WTC11 (cell line): ENCODE measurements around the gene L3HYPDH. TPM values are rescaled to one million over a fixed set of nuclear protein-coding genes. Genes with fewer than 3 reads are reported as not detected.

Experiments used
- ATAC-seq: fragments of 200-7000 bp; cut with Tn5 transposase; 2 replicates; pipeline ENCODE4 v1.10.0; 2021; ENCODE audit warnings: mild to moderate bottlenecking, moderate library complexity
- CTCF ChIA-PET: fragments of 300-600 bp; sonication (Branson Sonifier 250); formaldehyde crosslinking; loops from one replicate; lab custom pipeline; 2021; ENCODE audit warnings: antibody characterized with exemption; lab: Charles Lee
- POLR2A ChIA-PET: fragments of 350-600 bp; sonication (Branson Sonifier 250); formaldehyde crosslinking; loops from one replicate; lab custom pipeline; 2021; ENCODE audit warnings: antibody characterized with exemption; lab: Charles Lee
- DNase-seq: peaks from one replicate; pipeline ENCODE4 v3.0.0; 2021; ENCODE audit warnings: low spot score
- H3K27ac Mint-ChIP-seq: 2 replicates; pipeline ENCODE4 v1.8.0; 2021; ENCODE audit warnings: mixed read lengths
- H3K27me3 Mint-ChIP-seq: 2 replicates; pipeline ENCODE4 v1.8.0; 2021; ENCODE audit warnings: low read depth, mild to moderate bottlenecking, moderate library complexity, mixed read lengths
- H3K36me3 Mint-ChIP-seq: 2 replicates; pipeline ENCODE4 v1.8.0; 2021; ENCODE audit warnings: mixed read lengths
- H3K4me1 Mint-ChIP-seq: 2 replicates; pipeline ENCODE4 v1.8.0; 2022; ENCODE audit warnings: mixed read lengths
- H3K4me3 Mint-ChIP-seq: 2 replicates; pipeline ENCODE4 v1.8.0; 2021; ENCODE audit warnings: mild to moderate bottlenecking, moderate library complexity, mixed read lengths
- H3K9me3 Mint-ChIP-seq: 2 replicates; pipeline ENCODE4 v1.8.0; 2021; ENCODE audit warnings: mixed read lengths
- ATF2 ChIP-seq: sonication (generic); formaldehyde crosslinking; IDR thresholded peaks from 2 replicates; pipeline ENCODE4 v1.8.1; 2022; ENCODE audit warnings: low read depth, missing genetic modification reagents, borderline replicate concordance
- E2F5 ChIP-seq: sonication (generic); formaldehyde crosslinking; IDR thresholded peaks from 2 replicates; pipeline ENCODE4 v1.8.1; 2022; ENCODE audit warnings: mild to moderate bottlenecking, moderate library complexity, missing genetic modification reagents
- FOXP1 ChIP-seq: sonication (generic); formaldehyde crosslinking; IDR thresholded peaks from 2 replicates; pipeline ENCODE4 v1.8.0; 2022; ENCODE audit warnings: missing genetic modification reagents, mild to moderate bottlenecking, moderate library complexity, borderline replicate concordance
- NR1H2 ChIP-seq: sonication (generic); formaldehyde crosslinking; IDR thresholded peaks from 2 replicates; pipeline ENCODE4 v1.9.0; 2021; ENCODE audit warnings: mild to moderate bottlenecking, moderate library complexity, missing genetic modification reagents
- PRRX2 ChIP-seq: fragments of 250-450 bp; sonication (Bioruptor Pico); IDR thresholded peaks from 2 replicates; pipeline ENCODE4 v1.8.0; 2021; ENCODE audit warnings: mild to moderate bottlenecking
- SP1 ChIP-seq: sonication (generic); formaldehyde crosslinking; conservative IDR thresholded peaks from 2 replicates; pipeline ENCODE4 v1.8.1; 2022; ENCODE audit warnings: missing genetic modification reagents
- ZNF317 ChIP-seq: sonication (generic); formaldehyde crosslinking; IDR thresholded peaks from 2 replicates; pipeline ENCODE4 v1.8.1; 2023; ENCODE audit warnings: low read depth, mild to moderate bottlenecking, moderate library complexity, missing genetic modification reagents, borderline replicate concordance
- ZNF416 ChIP-seq: fragments of 250-450 bp; sonication (Bioruptor Pico); IDR thresholded peaks from 2 replicates; pipeline ENCODE4 v1.9.0; 2021; ENCODE audit warnings: mild to moderate bottlenecking, inconsistent platforms
- total RNA-seq: library from RNA; stranded (reverse); gene quantifications from 3 replicates; pipeline ENCODE4 v1.2.3, GENCODE V29; 2021
- TF ChIP-seq, protein P1 (sequence below): sonication (generic); formaldehyde crosslinking; IDR thresholded peaks from 2 replicates; pipeline ENCODE4 v1.8.0; 2022; ENCODE audit warnings: mild to moderate bottlenecking, missing genetic modification reagents
- TF ChIP-seq, protein P2 (sequence below): sonication (generic); formaldehyde crosslinking; IDR thresholded peaks from 2 replicates; pipeline ENCODE4 v1.8.1; 2022; ENCODE audit warnings: low read depth, mild to moderate bottlenecking, moderate library complexity, missing genetic modification reagents, borderline replicate concordance
- TF ChIP-seq, protein P3 (sequence below): fragments of 250-450 bp; sonication (Bioruptor Pico); conservative IDR thresholded peaks from 2 replicates; pipeline ENCODE4 v1.9.0; 2021; ENCODE audit warnings: mild to moderate bottlenecking
- TF ChIP-seq, protein P4 (sequence below): sonication (generic); formaldehyde crosslinking; IDR thresholded peaks from 2 replicates; pipeline ENCODE4 v1.8.1; 2023; ENCODE audit warnings: mild to moderate bottlenecking, missing genetic modification reagents, moderate library complexity

The L3HYPDH gene
- total RNA-seq, 1 experiment from 2014 or later, result 17.5 TPM

DNA sequence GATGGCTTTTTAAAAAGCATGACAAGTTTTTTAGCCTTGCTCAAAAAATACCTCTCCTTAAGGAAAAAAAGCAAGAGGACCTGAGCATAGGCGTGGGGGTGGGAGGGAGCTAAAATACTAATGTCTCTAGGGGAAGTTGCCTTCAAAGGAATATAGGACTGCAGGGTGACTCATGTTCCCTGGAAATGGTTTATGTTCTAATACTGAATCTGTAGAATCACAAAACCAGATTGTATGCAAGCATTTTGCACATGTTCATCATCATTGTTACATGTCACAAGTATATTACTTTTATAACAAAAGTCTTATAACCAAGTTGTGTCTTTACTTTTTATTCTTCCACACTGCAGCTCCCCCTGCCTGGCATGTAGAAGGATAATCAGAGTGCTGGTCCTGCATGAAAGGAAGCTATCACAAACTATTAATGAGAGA, 55.6 kb downstream of the L3HYPDH start (continued):
- TF ChIP-seq, protein P1, sequence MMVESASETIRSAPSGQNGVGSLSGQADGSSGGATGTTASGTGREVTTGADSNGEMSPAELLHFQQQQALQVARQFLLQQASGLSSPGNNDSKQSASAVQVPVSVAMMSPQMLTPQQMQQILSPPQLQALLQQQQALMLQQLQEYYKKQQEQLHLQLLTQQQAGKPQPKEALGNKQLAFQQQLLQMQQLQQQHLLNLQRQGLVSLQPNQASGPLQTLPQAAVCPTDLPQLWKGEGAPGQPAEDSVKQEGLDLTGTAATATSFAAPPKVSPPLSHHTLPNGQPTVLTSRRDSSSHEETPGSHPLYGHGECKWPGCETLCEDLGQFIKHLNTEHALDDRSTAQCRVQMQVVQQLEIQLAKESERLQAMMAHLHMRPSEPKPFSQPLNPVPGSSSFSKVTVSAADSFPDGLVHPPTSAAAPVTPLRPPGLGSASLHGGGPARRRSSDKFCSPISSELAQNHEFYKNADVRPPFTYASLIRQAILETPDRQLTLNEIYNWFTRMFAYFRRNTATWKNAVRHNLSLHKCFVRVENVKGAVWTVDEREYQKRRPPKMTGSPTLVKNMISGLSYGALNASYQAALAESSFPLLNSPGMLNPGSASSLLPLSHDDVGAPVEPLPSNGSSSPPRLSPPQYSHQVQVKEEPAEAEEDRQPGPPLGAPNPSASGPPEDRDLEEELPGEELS (CRISPR knock-in tag), result no peak
- TF ChIP-seq ATF2 (CRISPR knock-in tag) (no peak), SP1 (CRISPR knock-in tag) (no peak), E2F5 (CRISPR knock-in tag) (no peak), PRRX2 (CRISPR knock-in tag) (no peak)

DNA sequence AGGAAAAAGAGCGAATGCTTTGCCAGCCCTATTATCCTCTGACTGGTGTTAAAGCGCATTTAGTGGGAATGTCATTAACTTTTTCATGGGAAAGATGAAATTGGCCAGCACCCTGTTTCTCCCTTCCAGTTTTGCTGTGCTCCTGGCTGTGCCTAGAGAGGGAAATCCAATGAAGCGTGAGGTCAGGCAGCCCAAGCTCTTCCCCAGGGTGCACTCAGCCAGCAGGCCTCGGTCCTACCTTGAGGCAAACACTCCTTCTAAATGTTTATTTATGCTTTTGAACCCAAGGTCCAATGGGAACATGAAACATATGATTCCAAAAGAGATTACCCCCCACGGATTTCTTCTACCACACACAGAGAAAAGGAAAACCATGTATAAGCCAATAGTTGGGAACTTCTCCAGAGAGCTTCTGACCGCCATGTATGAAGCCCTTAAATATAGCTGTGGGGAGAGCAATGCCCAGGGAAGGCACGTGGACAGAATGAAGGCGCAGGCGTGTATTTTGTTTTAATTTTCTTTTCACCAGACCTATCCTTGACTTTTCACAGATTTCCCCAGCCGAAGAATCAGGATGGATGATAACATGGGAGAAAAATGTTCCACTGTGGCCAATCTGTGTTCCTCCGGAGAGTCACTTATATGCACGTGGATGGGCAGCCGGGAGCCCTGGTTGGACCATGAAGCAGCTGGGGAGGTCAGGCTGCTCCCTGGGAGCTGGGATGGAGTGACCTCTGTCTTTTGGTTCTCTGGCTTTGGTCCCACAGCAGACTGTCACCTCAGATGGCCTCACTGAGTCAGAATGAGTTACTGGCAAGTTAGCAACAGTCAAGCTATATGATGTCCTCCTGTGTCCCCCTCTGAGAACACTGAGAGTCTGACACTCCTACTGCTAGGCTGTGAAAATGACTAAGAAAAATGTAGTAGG, 56.3 kb downstream of the L3HYPDH start:
- no peaks in the 10 kb centered on the region for H3K36me3 Mint-ChIP-seq
- TF ChIP-seq, protein P2, sequence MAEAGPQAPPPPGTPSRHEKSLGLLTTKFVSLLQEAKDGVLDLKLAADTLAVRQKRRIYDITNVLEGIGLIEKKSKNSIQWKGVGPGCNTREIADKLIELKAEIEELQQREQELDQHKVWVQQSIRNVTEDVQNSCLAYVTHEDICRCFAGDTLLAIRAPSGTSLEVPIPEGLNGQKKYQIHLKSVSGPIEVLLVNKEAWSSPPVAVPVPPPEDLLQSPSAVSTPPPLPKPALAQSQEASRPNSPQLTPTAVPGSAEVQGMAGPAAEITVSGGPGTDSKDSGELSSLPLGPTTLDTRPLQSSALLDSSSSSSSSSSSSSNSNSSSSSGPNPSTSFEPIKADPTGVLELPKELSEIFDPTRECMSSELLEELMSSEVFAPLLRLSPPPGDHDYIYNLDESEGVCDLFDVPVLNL, result no peak
- TF ChIP-seq NR1H2 (CRISPR knock-in tag) (no peak), ZNF317 (CRISPR knock-in tag) (no peak), ZNF416 (CRISPR knock-in tag) (no peak), FOXP1 (CRISPR knock-in tag) (no peak)
- TF ChIP-seq, protein P3, sequence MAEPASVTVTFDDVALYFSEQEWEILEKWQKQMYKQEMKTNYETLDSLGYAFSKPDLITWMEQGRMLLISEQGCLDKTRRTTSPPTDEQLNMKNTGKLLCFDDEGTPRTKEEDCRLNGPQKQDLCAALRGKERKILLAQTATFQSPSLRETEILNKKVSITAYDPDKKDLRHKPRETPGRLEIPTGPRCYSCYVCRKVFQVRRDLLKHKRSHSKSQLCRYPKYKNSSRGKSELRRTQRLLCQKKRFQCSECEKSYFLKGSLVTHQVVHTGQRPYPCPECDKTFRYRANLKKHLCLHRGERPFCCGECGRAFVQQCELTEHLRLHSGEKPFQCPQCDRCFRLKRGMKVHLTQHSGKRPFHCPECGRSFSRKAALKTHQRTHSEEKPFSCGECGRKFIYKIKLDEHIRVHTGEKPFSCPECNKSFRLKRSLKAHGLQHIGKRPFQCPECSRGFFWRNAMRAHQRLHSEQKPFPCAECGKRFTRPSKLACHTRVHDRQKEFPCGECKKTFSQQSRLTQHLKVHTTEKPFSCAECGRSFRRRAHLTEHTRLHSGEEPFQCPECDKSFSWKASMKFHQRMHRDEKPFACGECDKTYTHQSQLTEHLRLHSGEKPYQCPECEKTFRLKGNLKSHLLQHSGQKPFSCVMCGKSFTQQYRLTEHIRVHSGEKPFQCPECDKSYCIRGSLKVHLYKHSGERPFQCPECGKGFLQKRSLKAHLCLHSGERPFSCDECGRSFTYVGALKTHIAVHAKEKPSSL (CRISPR knock-in tag), result no peak
- TF ChIP-seq, protein P4, sequence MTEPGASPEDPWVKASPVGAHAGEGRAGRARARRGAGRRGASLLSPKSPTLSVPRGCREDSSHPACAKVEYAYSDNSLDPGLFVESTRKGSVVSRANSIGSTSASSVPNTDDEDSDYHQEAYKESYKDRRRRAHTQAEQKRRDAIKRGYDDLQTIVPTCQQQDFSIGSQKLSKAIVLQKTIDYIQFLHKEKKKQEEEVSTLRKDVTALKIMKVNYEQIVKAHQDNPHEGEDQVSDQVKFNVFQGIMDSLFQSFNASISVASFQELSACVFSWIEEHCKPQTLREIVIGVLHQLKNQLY, result no peak
- H3K4me3 Mint-ChIP-seq, result no peak overlapping the region
- peaks cover 9% of the 10 kb centered on the region for H3K4me1 Mint-ChIP-seq
- no peaks in the 10 kb centered on the region for H3K27me3 Mint-ChIP-seq
- H3K9me3 Mint-ChIP-seq, result no peaks in the 10 kb centered on the region
- ChIA-PET POLR2A (no interaction called here), CTCF (interaction anchor here (1.0 to 1.1 kb wide), 3 partner anchors 50 to 400 kb away, joined by 3 to 6 read pairs (median 3); no protein-coding TSS in a partner anchor)
- H3K27ac Mint-ChIP-seq, result no peak overlapping the region
- ATAC-seq (no peak), DNase-seq (no peak)
